DND-41 (cell line): ENCODE data around the gene DPP6.

Experiments
- ATAC-seq: fragments of 200-7000 bp; cut with Tn5 transposase; 3 replicates; pipeline ENCODE4 v1.9.1; 2021; ENCODE audit warnings: low read depth; ENCODE audit not compliant: insufficient read depth
- DNase-seq: peaks from one replicate; pipeline ENCODE4 v3.0.0-alpha.2; 2020
- H2AFZ ChIP-seq: 2 replicates; pipeline ENCODE4 v1.6.0; 2012; ENCODE audit warnings: low read depth, low read length
- H3K27ac ChIP-seq: 2 replicates; pipeline ENCODE4 v1.5.1; 2012; ENCODE audit warnings: low read length, inconsistent platforms
- H3K27me3 ChIP-seq: fragments of 200-600 bp; sonication (generic); 2 replicates; pipeline ENCODE4 v1.6.0; 2012; ENCODE audit warnings: low read length, mild to moderate bottlenecking, inconsistent platforms; ENCODE audit not compliant: insufficient read depth, poor library complexity
- H3K36me3 ChIP-seq: 2 replicates; pipeline ENCODE4 v1.5.1; 2012; ENCODE audit warnings: low read length, inconsistent platforms; ENCODE audit not compliant: insufficient read depth
- H3K4me1 ChIP-seq: 2 replicates; pipeline ENCODE4 v1.5.1; 2012; ENCODE audit warnings: mild to moderate bottlenecking, low read length; ENCODE audit not compliant: insufficient read depth
- H3K4me2 ChIP-seq: 2 replicates; pipeline ENCODE4 v1.6.0; 2012; ENCODE audit warnings: mild to moderate bottlenecking, moderate library complexity, low read length, inconsistent platforms; ENCODE audit not compliant: insufficient read depth
- H3K4me3 ChIP-seq, 2 experiments: fragments of 200-600 bp in 1 of 2; shearing (Covaris generic) in 1 of 2; 2 replicates each; pipeline ENCODE4 v1.5.1; 2012 to 2016; ENCODE audit warnings: inconsistent platforms in 2 of 2, low read length in 2 of 2, mild to moderate bottlenecking in 2 of 2, low read depth in 1 of 2, moderate library complexity in 1 of 2
- H3K79me2 ChIP-seq: 2 replicates; pipeline ENCODE4 v1.6.0; 2012; ENCODE audit warnings: low read length, inconsistent platforms; ENCODE audit not compliant: insufficient read depth
- H3K9ac ChIP-seq: 2 replicates; pipeline ENCODE4 v1.6.0; 2012; ENCODE audit warnings: low read depth, mild to moderate bottlenecking, inconsistent platforms, low read length, moderate library complexity
- H3K9me3 ChIP-seq: 2 replicates; pipeline ENCODE4 v1.5.1; 2012; ENCODE audit warnings: low read length, moderate library complexity, mild to moderate bottlenecking, inconsistent platforms; ENCODE audit not compliant: insufficient read depth, severe bottlenecking
- H4K20me1 ChIP-seq: 2 replicates; pipeline ENCODE4 v1.6.0; 2012; ENCODE audit warnings: low read length; ENCODE audit not compliant: insufficient read depth
- CTCF ChIP-seq: IDR thresholded peaks from 2 replicates; pipeline ENCODE4 v1.5.1; 2012; ENCODE audit warnings: borderline replicate concordance, low read length, moderate library complexity, mild to moderate bottlenecking; ENCODE audit not compliant: poor library complexity, severe bottlenecking; ENCODE audit errors: extremely low read depth
- EZH2 ChIP-seq: IDR thresholded peaks from 3 replicates; pipeline ENCODE4 v1.6.1; 2012; ENCODE audit warnings: borderline replicate concordance, low read depth, mild to moderate bottlenecking, moderate library complexity, low read length, inconsistent platforms; ENCODE audit not compliant: severe bottlenecking

The DPP6 gene

GRCh38 chr7:154915600-154915999, 863.4 kb downstream of the DPP6 start:
- H3K9me3 ChIP-seq, result no peaks in the 10 kb centered on the region
- no peak for DNase-seq

GRCh38 chr7:154916381-154916780, 864.2 kb downstream of the DPP6 start:
- no peaks in the 10 kb centered on the region for H3K79me2 ChIP-seq
- no peak overlapping the region for H3K4me3 ChIP-seq
- DNase-seq (no peak), ATAC-seq (no peak)
- no peaks in the 10 kb centered on the region for H3K4me1 ChIP-seq
- H3K9me3 ChIP-seq, result no peaks in the 10 kb centered on the region
- no peak overlapping the region for H2AFZ ChIP-seq
- no peak overlapping the region for H3K9ac ChIP-seq
- peaks cover 3% of the 10 kb centered on the region for H3K27me3 ChIP-seq
- TF ChIP-seq EZH2 (no peak), CTCF (no peak)
- no peak overlapping the region for H3K27ac ChIP-seq
- no peak overlapping the region for H3K4me2 ChIP-seq
- H3K36me3 ChIP-seq, result no peaks in the 10 kb centered on the region
- no peaks in the 10 kb centered on the region; the same call in 1 of the 2 replicates for H4K20me1 ChIP-seq

More at GRCh38 chr7:154915600-154915999, 863.4 kb downstream of the DPP6 start:
- Histone ChIP-seq H3K4me1 (no peaks in the 10 kb centered on the region), H3K4me3 (no peak overlapping the region), H2AFZ (no peak overlapping the region), H3K27me3 (peaks cover 3% of the 10 kb centered on the region), H4K20me1 (no peaks in the 10 kb centered on the region; the same call in 1 of the 2 replicates), H3K9ac (no peak overlapping the region), H3K27ac (no peak overlapping the region), H3K36me3 (no peaks in the 10 kb centered on the region), H3K79me2 (no peaks in the 10 kb centered on the region), H3K4me2 (no peak overlapping the region)
- TF ChIP-seq CTCF (no peak), EZH2 (no peak)
- ATAC-seq, result no peak

- no peak overlapping the region for H2AFZ ChIP-seq
- no peak for DNase-seq
- no peak for ATAC-seq
Observed at GRCh38 chr7:154916856-154917807, 864.9 kb downstream of the DPP6 start.

More at GRCh38 chr7:154916856-154917807, 864.9 kb downstream of the DPP6 start:
- H4K20me1 ChIP-seq, result no peaks in the 10 kb centered on the region; the same call in 1 of the 2 replicates
- no peak for TF ChIP-seq EZH2
- no peak for TF ChIP-seq CTCF
- H3K4me3 ChIP-seq, result no peak overlapping the region
- no peak overlapping the region for H3K27ac ChIP-seq
- H3K4me1 ChIP-seq, result no peaks in the 10 kb centered on the region
- H3K79me2 ChIP-seq, result no peaks in the 10 kb centered on the region
- H3K9me3 ChIP-seq, result no peaks in the 10 kb centered on the region
- H3K27me3 ChIP-seq, result peaks cover 3% of the 10 kb centered on the region
- H3K4me2 ChIP-seq, result no peak overlapping the region
- H3K9ac ChIP-seq, result no peak overlapping the region
- H3K36me3 ChIP-seq, result no peaks in the 10 kb centered on the region
